Endothelial cell of umbilical vein (primary cell): ENCODE data around the gene KCNS1.

Experiments
- CTCF ChIP-seq, 2 donors: IDR thresholded peaks; 1 replicate in 1 of 2; 2 replicates in 1 of 2; pipeline ENCODE4 v1.5.1; 2011; ENCODE audit warnings: low read length in 2 of 2, mild to moderate bottlenecking in 2 of 2, moderate library complexity in 2 of 2, control low read depth in 1 of 2, inconsistent platforms in 1 of 2, low read depth in 1 of 2; ENCODE audit not compliant: insufficient read depth in 1 of 2; ENCODE audit errors: extremely low read depth in 1 of 2
- EZH2 ChIP-seq: IDR thresholded peaks from 2 replicates; pipeline ENCODE4 v1.6.1; 2012; ENCODE audit warnings: borderline replicate concordance, low read depth, mild to moderate bottlenecking, moderate library complexity, low read length, inconsistent platforms; ENCODE audit not compliant: severe bottlenecking
- FOS ChIP-seq: IDR thresholded peaks from 2 replicates; pipeline ENCODE4 v1.6.1; 2011; ENCODE audit warnings: mild to moderate bottlenecking, low read length, moderate library complexity, borderline replicate concordance; ENCODE audit not compliant: insufficient read depth
- GATA2 ChIP-seq: IDR thresholded peaks from 2 replicates; pipeline ENCODE4 v1.7.0; 2011; ENCODE audit warnings: low read depth, mild to moderate bottlenecking, moderate library complexity, mixed read lengths, low read length; ENCODE audit not compliant: insufficient read length, insufficient read depth
- MAX ChIP-seq: IDR thresholded peaks from 2 replicates; pipeline ENCODE4 v1.6.1; 2011; ENCODE audit not compliant: insufficient read depth, insufficient read length
- POLR2A ChIP-seq: IDR thresholded peaks from 2 replicates; pipeline ENCODE4 v1.6.1; 2012; ENCODE audit warnings: low read depth, mild to moderate bottlenecking, control low read depth, low read length
- POLR2AphosphoS5 ChIP-seq: IDR thresholded peaks from 2 replicates; pipeline ENCODE4 v1.6.1; 2012; ENCODE audit warnings: low read depth, mild to moderate bottlenecking, control low read depth, low read length, moderate library complexity; ENCODE audit not compliant: insufficient read depth

- TF ChIP-seq EZH2 (no peak), MAX (no peak), CTCF (IDR thresholded peaks at IDR 0.05; ENCODE audit: extremely low read depth in 1 of 2, insufficient read depth in 1 of 2, low read depth in 1 of 2, low read length in 2 of 2) (no peak), POLR2AphosphoS5 (no peak), POLR2A (no peak), FOS (peak; percentile 66), GATA2 (peak; percentile 67)
Observed at GRCh38 chr20:45070932-45071632, 29.8 kb downstream of the KCNS1 start.
